Tongue (tissue), 2 donors: Measurements from ENCODE around the gene CRYGS. TPM values are rescaled to one million over a fixed set of nuclear protein-coding genes. Genes with fewer than 3 reads are reported as not detected.
"Not testable (repeated sequence)": the region's sequence is repeated elsewhere in the genome, so short reads cannot be mapped to it uniquely, and the experiment has no call there.

ENCODE experiments used
- DNase-seq: peaks from one replicate; pipeline ENCODE4 v3.0.0-alpha.2; 2015
- total RNA-seq: library from RNA; depleted of rRNA; stranded (reverse); fragments of >200 nt; gene quantifications from one replicate; pipeline ENCODE4 v1.2.3, GENCODE V29; 2014

Gene CRYGS
- total RNA-seq, 1 donor from 2014 or later: 0.62 TPM

GRCh38 chr3:186552408-186553031 lies 8.3 kb upstream of the CRYGS start:
- no peak for DNase-seq

- DNase-seq: no peak
Observed at GRCh38 chr3:186551387-186551786, 7.2 kb upstream of the CRYGS start.

- no peak for DNase-seq
Observed at GRCh38 chr3:186549497-186549896, 5.3 kb upstream of the CRYGS start.

- DNase-seq: no peak
Observed at GRCh38 chr3:186540835-186541226, 3.3 kb downstream of the CRYGS start.

- peak; percentile 86 for DNase-seq
Observed at GRCh38 chr3:186540221-186540834, 3.9 kb downstream of the CRYGS start.

- DNase-seq: no peak
Observed at GRCh38 chr3:186538779-186539178, 5.4 kb downstream of the CRYGS start.

- no peak for DNase-seq
Observed at GRCh38 chr3:186536883-186537844, 7.0 kb downstream of the CRYGS start.

- DNase-seq: peak; percentile 6
Observed at GRCh38 chr3:186534113-186534669, 10.0 kb downstream of the CRYGS start.

GRCh38 chr3:186532598-186533072 lies 11.5 kb downstream of the CRYGS start:
- no peak for DNase-seq

- not testable (repeated sequence) for DNase-seq
Observed at GRCh38 chr3:186531694-186532093, 12.5 kb downstream of the CRYGS start.

GRCh38 chr3:186530415-186530814 lies 13.8 kb downstream of the CRYGS start:
- no peak for DNase-seq

- DNase-seq: peak; percentile 14
Observed at GRCh38 chr3:186529201-186529999, 14.8 kb downstream of the CRYGS start.

GRCh38 chr3:186526256-186526606 lies 17.9 kb downstream of the CRYGS start:
- DNase-seq: peak; percentile 56

- DNase-seq: no peak
Observed at GRCh38 chr3:186525369-186526255, 18.6 kb downstream of the CRYGS start.

GRCh38 chr3:186524616-186525015 lies 19.6 kb downstream of the CRYGS start:
- no peak for DNase-seq

GRCh38 chr3:186523434-186523833 lies 20.7 kb downstream of the CRYGS start:
- no peak for DNase-seq

- no peak for DNase-seq
Observed at GRCh38 chr3:186523022-186523421, 21.2 kb downstream of the CRYGS start.

GRCh38 chr3:186520957-186521842 lies 23.0 kb downstream of the CRYGS start:
- DNase-seq: peak; percentile 10

GRCh38 chr3:186520431-186520830 lies 23.7 kb downstream of the CRYGS start:
- DNase-seq: peak; percentile 64
